HFFc6 (cell line): Measurements from ENCODE around the gene STEAP4. TPM values are rescaled to one million over a fixed set of nuclear protein-coding genes. Genes with fewer than 3 reads are reported as not detected.

Experiments used
- DNase-seq: peaks from one replicate; pipeline ENCODE4 v3.0.0-alpha.2; 2018
- H3K27ac Mint-ChIP-seq: 2 replicates; pipeline ENCODE4 v1.8.0; 2020; ENCODE audit warnings: mild to moderate bottlenecking, mixed read lengths
- H3K27me3 Mint-ChIP-seq: 2 replicates; pipeline ENCODE4 v1.8.0; 2021; ENCODE audit warnings: mild to moderate bottlenecking, moderate library complexity, mixed read lengths; ENCODE audit not compliant: insufficient read depth
- H3K36me3 Mint-ChIP-seq: 2 replicates; pipeline ENCODE4 v1.8.0; 2021; ENCODE audit warnings: low read depth, mixed read lengths
- H3K4me1 Mint-ChIP-seq: 2 replicates; pipeline ENCODE4 v1.8.0; 2020; ENCODE audit warnings: low read depth, mixed read lengths
- H3K4me3 Mint-ChIP-seq: 2 replicates; pipeline ENCODE4 v1.8.0; 2020; ENCODE audit warnings: mild to moderate bottlenecking, moderate library complexity, mixed read lengths
- H3K9me3 Mint-ChIP-seq: 2 replicates; pipeline ENCODE4 v1.8.0; 2020; ENCODE audit warnings: mild to moderate bottlenecking, mixed read lengths
- CTCF ChIP-seq: fragments of 200-600 bp; sonication (generic); IDR thresholded peaks from 2 replicates; pipeline ENCODE4 v1.5.0; 2021; ENCODE audit warnings: antibody characterized with exemption, mild to moderate bottlenecking
- total RNA-seq, 6 experiments: library from RNA; stranded (reverse); fragmentation: NEBNext Ultra II Directional; extraction: Animal tissue kit (Norgen Biotek cat#: 25700); gene quantifications; 2 replicates in 1 of 6; 3 replicates in 5 of 6; pipeline ENCODE4 v1.2.3, GENCODE V29; 2021

The STEAP4 gene
- total RNA-seq, 6 experiments from 2014 or later: not detected

DNA sequence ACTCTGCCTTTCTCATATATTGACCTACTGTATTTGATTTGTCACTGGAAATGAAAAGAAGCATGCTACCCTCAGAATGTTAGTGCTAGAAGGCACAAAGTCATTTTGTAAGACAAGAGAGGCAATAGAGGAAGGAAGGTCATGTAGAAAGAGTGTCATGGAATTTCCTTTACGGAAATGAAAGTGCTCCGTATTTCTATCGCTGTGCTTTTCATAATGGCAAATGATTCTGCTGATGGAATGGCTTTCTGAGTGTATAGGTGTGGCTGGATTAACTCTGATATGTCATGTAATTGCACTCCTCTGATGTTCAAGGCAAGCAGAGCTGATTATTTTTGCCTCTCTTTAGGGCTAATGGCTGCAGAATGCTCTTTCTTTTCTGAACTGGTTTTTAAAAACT lies 15.5 kb upstream of the STEAP4 start:
- no peak overlapping the region for H3K27ac Mint-ChIP-seq
- no peaks in the 10 kb centered on the region for H3K4me1 Mint-ChIP-seq
- H3K4me3 Mint-ChIP-seq: no peak overlapping the region
- H3K36me3 Mint-ChIP-seq: no peaks in the 10 kb centered on the region
- peaks cover 13% of the 10 kb centered on the region for H3K9me3 Mint-ChIP-seq
- no peak for TF ChIP-seq CTCF
- no peak for DNase-seq
- no peaks in the 10 kb centered on the region; the same call in 1 of the 2 replicates for H3K27me3 Mint-ChIP-seq

DNA sequence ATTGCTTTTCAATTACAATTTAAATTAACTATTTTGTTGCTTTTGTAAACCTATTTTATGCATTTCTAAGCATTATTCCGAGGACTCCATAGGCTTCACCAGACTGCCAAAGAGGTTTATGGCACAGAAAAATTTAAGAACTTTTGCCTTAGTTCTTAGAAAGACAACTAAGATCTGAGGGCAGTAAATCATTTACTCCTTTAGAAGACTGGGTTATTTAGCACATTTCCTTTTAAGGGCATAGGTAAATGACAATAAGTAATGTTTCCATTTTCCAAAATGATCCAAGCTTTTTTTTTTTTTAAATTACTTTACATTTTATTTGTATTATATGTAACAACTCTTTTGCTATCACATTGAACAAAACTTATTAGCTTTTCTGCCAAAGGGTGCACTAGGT lies 15.0 kb upstream of the STEAP4 start:
- H3K27ac Mint-ChIP-seq: no peak overlapping the region
- H3K9me3 Mint-ChIP-seq: peaks cover 13% of the 10 kb centered on the region
- no peaks in the 10 kb centered on the region for H3K36me3 Mint-ChIP-seq
- H3K4me1 Mint-ChIP-seq: no peaks in the 10 kb centered on the region
- TF ChIP-seq CTCF: no peak
- no peak for DNase-seq
- H3K27me3 Mint-ChIP-seq: no peaks in the 10 kb centered on the region; the same call in 1 of the 2 replicates
- H3K4me3 Mint-ChIP-seq: no peak overlapping the region

DNA sequence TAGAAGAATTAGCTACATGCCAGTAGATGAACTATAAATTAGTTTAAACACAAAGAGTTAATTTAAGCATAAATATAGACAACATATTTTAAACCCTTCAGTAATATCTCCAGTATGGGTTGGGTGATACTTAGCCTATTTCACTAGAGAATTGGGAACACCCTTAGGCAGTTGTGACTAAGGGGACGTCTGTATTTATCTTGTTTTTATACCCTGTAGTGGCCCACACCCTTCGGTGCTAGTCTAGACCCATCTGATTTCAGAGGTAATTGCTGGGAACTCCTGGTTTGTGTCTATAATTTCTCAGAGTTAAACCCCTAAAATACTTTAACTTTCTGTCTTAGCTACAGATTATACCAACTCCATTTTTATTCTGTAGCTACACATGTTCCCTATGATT lies 11.5 kb upstream of the STEAP4 start:
- Mint-ChIP-seq H3K4me3 (no peak overlapping the region), H3K9me3 (peaks cover 9% of the 10 kb centered on the region), H3K36me3 (no peaks in the 10 kb centered on the region), H3K27me3 (no peaks in the 10 kb centered on the region; the same call in none of the 2 replicates), H3K27ac (no peak overlapping the region), H3K4me1 (no peaks in the 10 kb centered on the region)
- no peak for TF ChIP-seq CTCF
- no peak for DNase-seq

DNA sequence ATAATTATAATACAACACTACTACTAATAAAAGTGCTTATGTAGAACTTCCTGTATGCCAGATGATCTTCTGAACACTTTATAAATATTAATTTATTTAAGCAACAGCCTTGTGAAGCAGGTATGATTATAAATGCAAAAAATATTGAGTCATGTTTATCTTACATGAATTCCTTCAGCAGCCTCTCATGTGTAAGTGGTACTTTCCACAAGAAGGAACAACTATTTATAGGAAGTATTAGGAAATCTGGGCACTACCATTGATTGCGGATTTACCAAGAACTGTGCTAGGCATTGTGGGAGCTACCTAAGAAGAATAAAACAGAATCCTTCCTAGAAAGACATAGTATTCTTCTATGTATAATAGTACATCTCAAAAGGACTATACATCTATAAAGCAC lies 10.7 kb upstream of the STEAP4 start:
- Mint-ChIP-seq H3K4me1 (no peaks in the 10 kb centered on the region), H3K27ac (no peak overlapping the region), H3K36me3 (no peaks in the 10 kb centered on the region), H3K27me3 (no peaks in the 10 kb centered on the region; the same call in none of the 2 replicates), H3K9me3 (peaks cover 9% of the 10 kb centered on the region), H3K4me3 (no peak overlapping the region)
- DNase-seq: no peak
- no peak for TF ChIP-seq CTCF

DNA sequence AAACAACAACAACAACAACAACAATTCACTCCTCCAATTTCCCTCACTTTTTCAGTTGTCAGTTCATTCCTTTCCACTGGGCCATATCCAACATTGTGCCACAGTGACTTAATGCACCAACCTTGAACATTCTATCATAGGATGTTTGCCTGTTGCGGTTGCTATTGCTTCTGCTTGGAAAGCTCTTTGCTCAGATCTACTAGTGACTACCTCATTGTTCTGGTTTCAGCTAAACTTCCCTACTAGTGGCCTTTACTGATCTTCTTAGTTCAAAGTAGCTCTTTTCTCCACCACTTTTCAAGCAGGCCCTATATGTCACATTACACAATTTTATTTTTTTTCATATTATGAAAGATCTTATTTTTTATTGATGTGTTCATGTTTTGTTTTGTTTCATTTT lies 9.8 kb upstream of the STEAP4 start:
- H3K9me3 Mint-ChIP-seq: peaks cover 15% of the 10 kb centered on the region
- no peaks in the 10 kb centered on the region for H3K36me3 Mint-ChIP-seq
- H3K4me3 Mint-ChIP-seq: no peak overlapping the region
- H3K27ac Mint-ChIP-seq: no peak overlapping the region
- TF ChIP-seq CTCF: no peak
- H3K27me3 Mint-ChIP-seq: no peaks in the 10 kb centered on the region; the same call in none of the 2 replicates
- no peak for DNase-seq
- H3K4me1 Mint-ChIP-seq: no peaks in the 10 kb centered on the region

DNA sequence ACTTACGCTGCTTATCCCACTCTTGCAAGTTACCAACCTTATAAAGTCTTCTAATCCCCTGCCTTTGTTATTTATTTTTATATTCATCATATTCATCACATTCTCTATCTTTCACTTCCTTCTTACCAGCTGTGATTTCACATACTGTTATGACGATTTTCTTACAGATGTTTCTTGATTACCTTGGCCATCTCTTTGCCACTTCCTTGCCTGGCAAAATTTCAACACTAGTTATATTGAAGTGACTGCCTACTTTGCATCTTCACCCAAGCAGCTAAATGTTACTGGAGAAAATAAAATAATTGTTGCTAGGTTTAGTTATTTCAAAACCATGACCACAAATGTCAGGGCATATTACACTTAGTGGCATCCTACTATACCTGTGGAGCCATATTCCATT lies 8.8 kb upstream of the STEAP4 start:
- no peaks in the 10 kb centered on the region; the same call in none of the 2 replicates for H3K27me3 Mint-ChIP-seq
- no peak for TF ChIP-seq CTCF
- H3K9me3 Mint-ChIP-seq: peaks cover 23% of the 10 kb centered on the region
- no peak overlapping the region for H3K4me3 Mint-ChIP-seq
- no peaks in the 10 kb centered on the region for H3K4me1 Mint-ChIP-seq
- H3K27ac Mint-ChIP-seq: no peak overlapping the region
- DNase-seq: no peak
- no peaks in the 10 kb centered on the region for H3K36me3 Mint-ChIP-seq
